ENCODE results near the gene PRR12.

GRCh38 chr19:49579193-49579592 lies 11.8 kb upstream of the PRR12 start:
- TF ChIP-seq POLR2A (IDR thresholded peaks at IDR 0.05) (no peak), CTCF (IDR thresholded peaks at IDR 0.05) (no peak)

All from vagina (tissue), 2 donors.